CD4-positive, alpha-beta T cell treated with Interleukin-21 for 1 hour (primary cell): ENCODE data around the gene PDE4D.
"Not testable (repeated sequence)": the region's sequence is repeated elsewhere in the genome, so short reads cannot be mapped to it uniquely, and the experiment has no call there.

ENCODE experiments used
- DNase-seq: peaks from one replicate; pipeline ENCODE4 v3.0.0-alpha.2; 2020

Gene PDE4D

GRCh38 chr5:59798862-59799667, 94.5 kb downstream of the PDE4D start:
- DNase-seq: peak; percentile 5

GRCh38 chr5:59795141-59795540, 98.4 kb downstream of the PDE4D start:
- DNase-seq: no peak

- DNase-seq: no peak
These were observed 100.4 kb downstream of the PDE4D start for GRCh38 chr5:59792983-59793585.

GRCh38 chr5:59791617-59792016, 101.9 kb downstream of the PDE4D start:
- no peak for DNase-seq

- no peak for DNase-seq
These were observed 102.6 kb downstream of the PDE4D start for GRCh38 chr5:59790776-59791475.

GRCh38 chr5:59790376-59790775, 103.2 kb downstream of the PDE4D start:
- peak; percentile 16 for DNase-seq

GRCh38 chr5:59789894-59790293, 103.6 kb downstream of the PDE4D start:
- DNase-seq: no peak

GRCh38 chr5:59789197-59789596, 104.3 kb downstream of the PDE4D start:
- no peak for DNase-seq

GRCh38 chr5:59786334-59786805, 107.2 kb downstream of the PDE4D start:
- no peak for DNase-seq

- no peak for DNase-seq
These were observed 107.7 kb downstream of the PDE4D start for GRCh38 chr5:59785676-59786333.

- DNase-seq: not testable (repeated sequence)
These were observed 108.8 kb downstream of the PDE4D start for GRCh38 chr5:59784708-59785107.

GRCh38 chr5:59783264-59783663, 110.3 kb downstream of the PDE4D start:
- no peak for DNase-seq

GRCh38 chr5:59782856-59783255, 110.7 kb downstream of the PDE4D start:
- DNase-seq: no peak

GRCh38 chr5:59779453-59779852, 114.1 kb downstream of the PDE4D start:
- no peak for DNase-seq

- no peak for DNase-seq
These were observed 116.5 kb downstream of the PDE4D start for GRCh38 chr5:59777028-59777427.

- DNase-seq: no peak
These were observed 120.2 kb downstream of the PDE4D start for GRCh38 chr5:59773294-59773693.

- no peak for DNase-seq
These were observed 120.8 kb downstream of the PDE4D start for GRCh38 chr5:59772757-59773156.

GRCh38 chr5:59772206-59772605, 121.3 kb downstream of the PDE4D start:
- DNase-seq: no peak

- DNase-seq: no peak
These were observed 122.6 kb downstream of the PDE4D start for GRCh38 chr5:59770953-59771352.

- no peak for DNase-seq
These were observed 123.7 kb downstream of the PDE4D start for GRCh38 chr5:59769832-59770231.

GRCh38 chr5:59769041-59769360, 124.5 kb downstream of the PDE4D start:
- DNase-seq: no peak

- DNase-seq: peak; percentile 9
These were observed 125.1 kb downstream of the PDE4D start for GRCh38 chr5:59768152-59769040.
